ENCODE measurements around the gene TMEM151B.
A peak's percentile ranks its signal among the peaks of the same experiment; 100 is the strongest.
"Not testable (repeated sequence)": the region's sequence is repeated elsewhere in the genome, so short reads cannot be mapped to it uniquely, and the experiment has no call there.

Gene TMEM151B

GRCh38 chr6:44333942-44334341 lies 63.7 kb downstream of the TMEM151B start:
- DNase-seq (ENCODE audit: low read depth), result no peak

- no peak for DNase-seq (ENCODE audit: low read depth)
Measured at GRCh38 chr6:44335631-44336030, 65.4 kb downstream of the TMEM151B start.

GRCh38 chr6:44338228-44339122 lies 68.2 kb downstream of the TMEM151B start:
- DNase-seq (ENCODE audit: low read depth), result peak; percentile 22

GRCh38 chr6:44339301-44339700 lies 69.1 kb downstream of the TMEM151B start:
- no peak for DNase-seq (ENCODE audit: low read depth)

GRCh38 chr6:44339763-44340625 lies 69.7 kb downstream of the TMEM151B start:
- DNase-seq (ENCODE audit: low read depth), result no peak

GRCh38 chr6:44341095-44341890 lies 71.0 kb downstream of the TMEM151B start:
- DNase-seq (ENCODE audit: low read depth), result no peak

- DNase-seq (ENCODE audit: low read depth), result no peak
Measured at GRCh38 chr6:44342052-44342451, 71.8 kb downstream of the TMEM151B start.

- no peak for DNase-seq (ENCODE audit: low read depth)
Measured at GRCh38 chr6:44342489-44342888, 72.2 kb downstream of the TMEM151B start, which contains the start of gene SPATS1. SPATS1 (plus strand) TSS chr6:44342650; CDS start chr6:44343096, 446 bp downstream.

- not testable (repeated sequence) for DNase-seq (ENCODE audit: low read depth)
Measured at GRCh38 chr6:44346818-44347217, 76.6 kb downstream of the TMEM151B start.

GRCh38 chr6:44349904-44350649 lies 79.8 kb downstream of the TMEM151B start:
- DNase-seq (ENCODE audit: low read depth), result no peak

GRCh38 chr6:44350650-44350994 lies 80.4 kb downstream of the TMEM151B start:
- DNase-seq (ENCODE audit: low read depth), result not testable (repeated sequence)

- DNase-seq (ENCODE audit: low read depth), result no peak
Measured at GRCh38 chr6:44352259-44352658, 82.0 kb downstream of the TMEM151B start.

GRCh38 chr6:44353336-44353735 lies 83.1 kb downstream of the TMEM151B start:
- DNase-seq (ENCODE audit: low read depth), result no peak

GRCh38 chr6:44355640-44356039 lies 85.4 kb downstream of the TMEM151B start:
- no peak for DNase-seq (ENCODE audit: low read depth)

- DNase-seq (ENCODE audit: low read depth), result no peak
Measured at GRCh38 chr6:44356487-44356886, 86.2 kb downstream of the TMEM151B start.

All from stimulated activated CD8-positive, alpha-beta memory T cell treated with anti-CD3 and anti-CD28 coated beads, Interleukin-12 subunit alpha, Interleukin-12 subunit beta, amount 100 ng/mL, for 4 hours (primary cell).